Measurements from ENCODE around the gene DDX47. TPM values are rescaled to one million over a fixed set of nuclear protein-coding genes. Genes with fewer than 3 reads are reported as not detected.
"Not testable (repeated sequence)": the region's sequence is repeated elsewhere in the genome, so short reads cannot be mapped to it uniquely, and the experiment has no call there.

Gene DDX47
- total and polyA plus RNA-seq, 2 of the 4 experiments (the other 2 are of a cell fraction) = 77.8 to 89.5 TPM

DNA sequence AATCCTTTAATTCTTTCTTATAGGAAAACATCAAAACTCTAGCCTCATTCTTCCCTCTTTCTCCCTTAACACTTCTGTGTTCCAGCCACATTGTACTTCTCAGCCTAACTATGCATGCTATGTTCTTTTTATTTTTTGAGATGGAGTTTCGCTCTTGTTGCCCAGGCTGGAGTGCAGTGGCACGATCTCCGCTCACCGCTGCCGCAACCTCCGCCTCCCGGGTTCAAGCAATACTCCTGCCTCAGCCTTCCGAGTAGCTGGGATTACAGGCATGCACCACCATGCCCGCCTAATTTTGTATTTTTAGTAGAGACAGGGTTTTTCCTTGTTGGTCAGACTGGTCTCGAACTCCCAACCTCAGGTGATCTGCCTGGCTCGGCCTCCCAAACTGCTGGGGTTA, 7.2 kb downstream of the DDX47 start:
- Histone ChIP-seq H4K8ac (ENCODE audit: low read depth in 2 of 2, low read length in 2 of 2) (peak overlapping the region; percentile 65 to 82), H2AK5ac (ENCODE audit: low read depth, low read length) (peak overlapping the region; percentile 98), H3K9me1 (ENCODE audit: insufficient read depth, low read length) (peaks cover 13% of the 10 kb centered on the region), H2BK5ac (ENCODE audit: low read depth, low read length, poor library complexity, severe bottlenecking) (peak overlapping the region; percentile 99), H3K36me3 (ENCODE audit: control insufficient read depth, insufficient read depth, low read length) (peaks cover 22% of the 10 kb centered on the region), H3K4ac (ENCODE audit: low read depth, low read length) (peak overlapping the region; percentile 75), H3K14ac (replicated peaks; ENCODE audit: low read depth, low read length) (peak overlapping the region; percentile 74), H3K9ac (ENCODE audit: low read depth, low read length) (peak overlapping the region; percentile 34; the same call in 1 of the 2 replicates), H3K56ac (ENCODE audit: extremely low read depth, insufficient read depth, low read length) (peak overlapping the region; percentile 68), H3K4me1 (ENCODE audit: control insufficient read depth, insufficient read depth, low read length) (peaks cover 25% of the 10 kb centered on the region), H2BK20ac (ENCODE audit: low read depth, low read length) (peak overlapping the region; percentile 77), H3K23ac (ENCODE audit: low read depth, low read length) (peak overlapping the region; percentile 82), H2BK15ac (ENCODE audit: low read depth, low read length) (peak overlapping the region; percentile 70; the same call in 2 of the 3 replicates), H3K18ac (ENCODE audit: low read depth, low read length) (peak overlapping the region; percentile 79), H2BK120ac (ENCODE audit: low read depth, low read length) (peak overlapping the region; percentile 89), H3K4me2 (ENCODE audit: low read depth, low read length) (peak overlapping the region; percentile 57; the same call in 1 of the 2 replicates), H4K5ac (ENCODE audit: low read depth, low read length) (peak overlapping the region; percentile 35), H3K79me1 (ENCODE audit: low read depth in 1 of 2, low read length in 2 of 2) (peaks cover 28 to 72% of the 10 kb centered on the region in 2 experiments), H3K27ac (ENCODE audit: insufficient read depth, low read length) (peak overlapping the region; percentile 66), H4K91ac (ENCODE audit: insufficient read depth, low read depth, low read length) (peak overlapping the region; percentile 84)
- H3K9me3 ChIP-seq (ENCODE audit: control insufficient read depth, insufficient read depth, low read length); H3K4me3 ChIP-seq (ENCODE audit: insufficient read depth, low read depth, low read length); DNase-seq; H3K27me3 ChIP-seq (ENCODE audit: control insufficient read depth, insufficient read depth, low read length); CTCF ChIA-PET; H4K20me1 ChIP-seq (ENCODE audit: insufficient read depth, low read length); H2AK9ac ChIP-seq (replicated peaks; ENCODE audit: low read depth, low read length, poor library complexity); ATAC-seq (ENCODE audit: low read depth); dilution Hi-C loops (cut with HindIII; ENCODE audit: low sequenced_read_pairs, unreplicated experiment); POLR2A ChIA-PET (ENCODE audit: unreplicated experiment); H2AFZ ChIP-seq (replicated peaks; ENCODE audit: low read length, poor library complexity); intact Hi-C loops (cut with micrococcal nuclease); in situ Hi-C loops (cut with MboI; ENCODE audit: low sequenced_read_pairs): not testable (repeated sequence)
- BruUV-seq (replicated peaks) = TSS peak; percentile 35
- WGBS, 2 experiments (ENCODE audit: extremely low coverage in 2 of 2, insufficient read length in 1 of 2) = no CpG with 5 or more reads among the region's 11 CpGs
